Tibial artery (tissue), 4 donors: Measurements from ENCODE around the gene TMEM120B.

Experiments
- DNase-seq, 2 donors: peaks; one replicate each; pipeline ENCODE4 v3.0.0-alpha.2; 2019
- H3K27ac ChIP-seq, 2 donors: fragments of 200-600 bp; sonication (generic) in 1 of 2; 1 replicate in 1 of 2; 2 replicates in 1 of 2; pipeline ENCODE4 v1.5.1; 2018 to 2019; ENCODE audit warnings: mild to moderate bottlenecking in 1 of 2
- H3K27me3 ChIP-seq, 2 donors: fragments of 200-600 bp; sonication (generic) in 1 of 2; one replicate each; pipeline versions ENCODE4 v1.5.1 to v1.6.0; 2016 to 2019
- H3K36me3 ChIP-seq, 3 donors: fragments of 200-600 bp; sonication (generic) in 2 of 3; one replicate each; pipeline ENCODE4 v1.5.1; 2016 to 2019; ENCODE audit warnings: mild to moderate bottlenecking in 2 of 3
- H3K4me1 ChIP-seq, 4 donors: fragments of 200-600 bp; sonication (generic) in 2 of 4; 1 replicate in 3 of 4; 2 replicates in 1 of 4; pipeline ENCODE4 v1.5.1; 2016 to 2019
- H3K4me3 ChIP-seq, 2 donors: fragments of 200-600 bp; sonication (generic) in 1 of 2; 1 replicate in 1 of 2; 2 replicates in 1 of 2; pipeline ENCODE4 v1.5.1; 2018 to 2019; ENCODE audit warnings: mild to moderate bottlenecking in 2 of 2
- H3K9me3 ChIP-seq, 3 donors: fragments of 200-600 bp; sonication (generic) in 1 of 3; one replicate each; pipeline ENCODE4 v1.5.1; 2016 to 2019
- CTCF ChIP-seq, 2 experiments: fragments of 200-600 bp in 1 of 2; fragments of 450-650 bp in 1 of 2; IDR thresholded peaks; one replicate each; pipeline ENCODE4 v1.5.1; 2017 to 2019; ENCODE audit warnings: antibody characterized with exemption in 2 of 2, mild to moderate bottlenecking in 1 of 2, moderate library complexity in 1 of 2
- intact Hi-C: fragments of 100-400 bp; cut with DNase I; formaldehyde crosslinking; loops from one replicate; pipeline ENCODE4 v1.15.0; 2023; ENCODE audit warnings: low total_unique reads

The TMEM120B gene

GRCh38 chr12:121718653-121719239 is 6.2 kb downstream of the TMEM120B start:
- H3K27ac ChIP-seq = no peak overlapping the region
- peaks cover 0 to 2% (median 0%) of the 10 kb centered on the region in 4 donors for H3K4me1 ChIP-seq
- no peaks in the 10 kb centered on the region for H3K36me3 ChIP-seq
- DNase-seq = no peak
- no peaks in the 10 kb centered on the region for H3K9me3 ChIP-seq
- TF ChIP-seq CTCF (IDR thresholded peaks at IDR 0.05) = no peak
- H3K27me3 ChIP-seq = no peaks in the 10 kb centered on the region
- intact Hi-C loops = no loop called here
- no peak overlapping the region for H3K4me3 ChIP-seq

GRCh38 chr12:121719926-121720414 is 7.4 kb downstream of the TMEM120B start:
- intact Hi-C loops = no loop called here
- H3K9me3 ChIP-seq = no peaks in the 10 kb centered on the region
- no peaks in the 10 kb centered on the region for H3K4me1 ChIP-seq
- no peaks in the 10 kb centered on the region for H3K36me3 ChIP-seq
- H3K4me3 ChIP-seq = no peak overlapping the region
- H3K27me3 ChIP-seq = no peaks in the 10 kb centered on the region
- DNase-seq = no peak
- H3K27ac ChIP-seq = no peak overlapping the region
- no peak for TF ChIP-seq CTCF (IDR thresholded peaks at IDR 0.05)

- Histone ChIP-seq H3K27me3 (no peaks in the 10 kb centered on the region), H3K4me3 (no peak overlapping the region), H3K36me3 (no peaks in the 10 kb centered on the region), H3K9me3 (no peaks in the 10 kb centered on the region), H3K4me1 (no peaks in the 10 kb centered on the region), H3K27ac (no peak overlapping the region)
- intact Hi-C loops = no loop called here
- no peak for DNase-seq
- no peak for TF ChIP-seq CTCF (IDR thresholded peaks at IDR 0.05)
Measured at GRCh38 chr12:121720762-121721161, 8.2 kb downstream of the TMEM120B start.

- no peaks in the 10 kb centered on the region for H3K27me3 ChIP-seq
- TF ChIP-seq CTCF (IDR thresholded peaks at IDR 0.05) = no peak
- DNase-seq = no peak
- no peak overlapping the region for H3K4me3 ChIP-seq
- intact Hi-C loops = no loop called here
- H3K4me1 ChIP-seq = no peaks in the 10 kb centered on the region
- no peaks in the 10 kb centered on the region for H3K9me3 ChIP-seq
- H3K27ac ChIP-seq = no peak overlapping the region
- H3K36me3 ChIP-seq = no peaks in the 10 kb centered on the region
Measured at GRCh38 chr12:121722511-121722910, 10.0 kb downstream of the TMEM120B start.

- Histone ChIP-seq H3K36me3 (no peaks in the 10 kb centered on the region), H3K27ac (no peak overlapping the region), H3K4me1 (no peaks in the 10 kb centered on the region), H3K9me3 (no peaks in the 10 kb centered on the region), H3K27me3 (no peaks in the 10 kb centered on the region), H3K4me3 (no peak overlapping the region)
- DNase-seq = no peak
- intact Hi-C loops = no loop called here
- no peak for TF ChIP-seq CTCF (IDR thresholded peaks at IDR 0.05)
Measured at GRCh38 chr12:121723200-121723599, 10.6 kb downstream of the TMEM120B start.

- no peak for TF ChIP-seq CTCF (IDR thresholded peaks at IDR 0.05)
- Histone ChIP-seq H3K36me3 (no peaks in the 10 kb centered on the region), H3K9me3 (no peaks in the 10 kb centered on the region), H3K4me3 (no peak overlapping the region), H3K4me1 (no peaks in the 10 kb centered on the region), H3K27ac (no peak overlapping the region), H3K27me3 (no peaks in the 10 kb centered on the region)
- intact Hi-C loops = no loop called here
- DNase-seq = no peak
Measured at GRCh38 chr12:121724925-121725324, 12.4 kb downstream of the TMEM120B start.
